ENCODE measurements around the gene CACNA2D2.

DNA sequence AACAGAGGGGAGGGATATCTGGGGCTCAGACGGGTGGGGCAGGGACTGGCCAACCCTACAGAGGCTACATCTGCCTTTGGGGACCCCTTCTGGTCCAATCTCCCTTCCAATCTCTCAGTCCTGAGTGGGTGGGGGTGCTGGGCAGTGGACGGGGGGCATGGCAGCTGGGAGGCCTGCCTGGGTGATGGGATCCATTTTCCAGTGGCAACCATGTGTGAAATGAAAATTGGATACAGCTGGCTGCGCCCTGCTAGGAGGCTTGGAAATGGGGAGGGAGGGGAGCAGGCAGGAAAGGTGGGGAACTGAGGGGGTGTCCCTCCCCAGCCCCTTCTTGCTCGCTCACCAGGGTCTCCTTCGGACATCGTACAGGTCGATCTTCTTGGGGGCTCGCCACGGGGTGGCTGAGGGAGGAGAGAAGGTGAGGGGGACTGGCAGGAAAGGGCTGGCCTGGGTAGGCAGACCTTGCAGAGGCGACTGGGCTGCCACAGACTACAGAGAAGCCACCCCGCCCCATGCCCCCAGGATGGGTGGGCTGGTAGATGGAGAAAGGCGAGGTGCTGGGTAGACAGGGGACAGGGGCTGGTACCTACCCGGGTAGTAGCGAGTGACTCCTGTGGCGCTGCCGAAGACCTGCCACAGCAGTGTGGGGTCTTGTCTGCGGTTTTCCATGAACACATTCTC is 122.9 kb downstream of the CACNA2D2 start:
- TF ChIP-seq, protein P1, sequence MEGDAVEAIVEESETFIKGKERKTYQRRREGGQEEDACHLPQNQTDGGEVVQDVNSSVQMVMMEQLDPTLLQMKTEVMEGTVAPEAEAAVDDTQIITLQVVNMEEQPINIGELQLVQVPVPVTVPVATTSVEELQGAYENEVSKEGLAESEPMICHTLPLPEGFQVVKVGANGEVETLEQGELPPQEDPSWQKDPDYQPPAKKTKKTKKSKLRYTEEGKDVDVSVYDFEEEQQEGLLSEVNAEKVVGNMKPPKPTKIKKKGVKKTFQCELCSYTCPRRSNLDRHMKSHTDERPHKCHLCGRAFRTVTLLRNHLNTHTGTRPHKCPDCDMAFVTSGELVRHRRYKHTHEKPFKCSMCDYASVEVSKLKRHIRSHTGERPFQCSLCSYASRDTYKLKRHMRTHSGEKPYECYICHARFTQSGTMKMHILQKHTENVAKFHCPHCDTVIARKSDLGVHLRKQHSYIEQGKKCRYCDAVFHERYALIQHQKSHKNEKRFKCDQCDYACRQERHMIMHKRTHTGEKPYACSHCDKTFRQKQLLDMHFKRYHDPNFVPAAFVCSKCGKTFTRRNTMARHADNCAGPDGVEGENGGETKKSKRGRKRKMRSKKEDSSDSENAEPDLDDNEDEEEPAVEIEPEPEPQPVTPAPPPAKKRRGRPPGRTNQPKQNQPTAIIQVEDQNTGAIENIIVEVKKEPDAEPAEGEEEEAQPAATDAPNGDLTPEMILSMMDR (IDR thresholded peaks at IDR 0.05; ENCODE audit: low read length): no peak
- no peak for TF ChIP-seq EZH2 (IDR thresholded peaks at IDR 0.05; ENCODE audit: borderline replicate concordance, low read length)

Measured in OCI-LY1 (cell line).